ENCODE measurements around the gene DGKB. TPM values are rescaled to one million over a fixed set of nuclear protein-coding genes. Genes with fewer than 3 reads are reported as not detected.

Gene DGKB
- total RNA-seq, 4 donors from 2014 or later = 0.78 to 2.5 (median 1.5) TPM

DNA sequence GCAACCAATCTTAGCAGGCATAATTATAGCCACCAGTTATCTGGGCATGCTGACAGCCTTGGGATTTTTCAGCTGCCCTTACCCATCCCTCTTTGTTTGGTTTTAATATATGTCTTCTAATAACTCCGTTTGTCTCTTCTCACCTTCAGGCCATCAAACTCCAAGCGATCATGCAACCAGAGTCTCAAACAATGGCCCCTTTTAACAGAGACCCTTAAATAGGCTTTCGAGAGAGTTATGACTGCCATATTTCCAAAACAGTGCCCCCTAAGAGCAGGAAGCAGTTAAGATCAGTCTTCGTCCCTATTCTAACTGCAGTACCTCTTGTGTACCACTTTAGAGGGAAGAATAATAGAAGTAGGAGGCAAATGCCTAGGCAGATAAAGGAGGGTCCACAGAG lies 157.5 kb downstream of the DGKB start:
- H3K36me3 ChIP-seq = no peaks in the 10 kb centered on the region
- TF ChIP-seq, protein P1, sequence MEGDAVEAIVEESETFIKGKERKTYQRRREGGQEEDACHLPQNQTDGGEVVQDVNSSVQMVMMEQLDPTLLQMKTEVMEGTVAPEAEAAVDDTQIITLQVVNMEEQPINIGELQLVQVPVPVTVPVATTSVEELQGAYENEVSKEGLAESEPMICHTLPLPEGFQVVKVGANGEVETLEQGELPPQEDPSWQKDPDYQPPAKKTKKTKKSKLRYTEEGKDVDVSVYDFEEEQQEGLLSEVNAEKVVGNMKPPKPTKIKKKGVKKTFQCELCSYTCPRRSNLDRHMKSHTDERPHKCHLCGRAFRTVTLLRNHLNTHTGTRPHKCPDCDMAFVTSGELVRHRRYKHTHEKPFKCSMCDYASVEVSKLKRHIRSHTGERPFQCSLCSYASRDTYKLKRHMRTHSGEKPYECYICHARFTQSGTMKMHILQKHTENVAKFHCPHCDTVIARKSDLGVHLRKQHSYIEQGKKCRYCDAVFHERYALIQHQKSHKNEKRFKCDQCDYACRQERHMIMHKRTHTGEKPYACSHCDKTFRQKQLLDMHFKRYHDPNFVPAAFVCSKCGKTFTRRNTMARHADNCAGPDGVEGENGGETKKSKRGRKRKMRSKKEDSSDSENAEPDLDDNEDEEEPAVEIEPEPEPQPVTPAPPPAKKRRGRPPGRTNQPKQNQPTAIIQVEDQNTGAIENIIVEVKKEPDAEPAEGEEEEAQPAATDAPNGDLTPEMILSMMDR (IDR thresholded peaks at IDR 0.05) = no peak
- DNase-seq (ENCODE audit: low spot score in 2 of 2) = no peak
- peaks cover 0 to 42% (median 0%) of the 10 kb centered on the region in 4 donors for H3K9me3 ChIP-seq
- WGBS, 2 donors = 67 to 86% methylated on average over 4 of the region's 4 CpGs
- no peak overlapping the region for H3K4me3 ChIP-seq
- H3K27me3 ChIP-seq = no peaks in the 10 kb centered on the region
- H3K27ac ChIP-seq = no peak overlapping the region
- H3K4me1 ChIP-seq = peaks cover 0 to 9% (median 0%) of the 10 kb centered on the region in 4 donors

DNA sequence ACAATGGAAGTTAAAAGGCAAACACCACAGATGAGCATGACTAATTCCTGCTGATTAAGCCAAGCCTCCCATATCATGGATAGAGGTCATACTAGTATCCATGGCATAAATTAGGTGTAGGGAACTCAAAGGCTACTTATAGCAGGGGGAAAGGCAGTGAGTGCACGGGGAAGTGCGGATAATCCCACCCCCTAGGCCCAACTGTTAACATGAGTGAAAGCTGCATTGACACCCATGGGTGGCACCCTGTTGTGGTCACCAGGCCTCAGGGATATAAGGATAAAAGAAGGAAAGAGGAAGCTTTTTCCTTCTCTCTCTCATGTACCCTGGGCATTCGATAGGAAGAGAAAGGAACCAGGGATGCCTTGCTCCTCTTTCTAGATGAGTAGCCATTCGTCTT lies 161.9 kb downstream of the DGKB start:
- DNase-seq (ENCODE audit: low spot score in 2 of 2) = no peak
- no peak overlapping the region for H3K4me3 ChIP-seq
- H3K4me1 ChIP-seq = no peaks in the 10 kb centered on the region
- no peak overlapping the region for H3K27ac ChIP-seq
- no peaks in the 10 kb centered on the region for H3K36me3 ChIP-seq
- peaks cover 0 to 49% (median 0%) of the 10 kb centered on the region in 4 donors for H3K9me3 ChIP-seq
- no peaks in the 10 kb centered on the region for H3K27me3 ChIP-seq
- WGBS, 2 donors = 88 to 91% methylated on average over 4 of the region's 4 CpGs
- TF ChIP-seq POLR2A (IDR thresholded peaks at IDR 0.05) (no peak), EP300 (IDR thresholded peaks at IDR 0.05) (no peak)
- TF ChIP-seq, protein P1 (IDR thresholded peaks at IDR 0.05) = no peak

DNA sequence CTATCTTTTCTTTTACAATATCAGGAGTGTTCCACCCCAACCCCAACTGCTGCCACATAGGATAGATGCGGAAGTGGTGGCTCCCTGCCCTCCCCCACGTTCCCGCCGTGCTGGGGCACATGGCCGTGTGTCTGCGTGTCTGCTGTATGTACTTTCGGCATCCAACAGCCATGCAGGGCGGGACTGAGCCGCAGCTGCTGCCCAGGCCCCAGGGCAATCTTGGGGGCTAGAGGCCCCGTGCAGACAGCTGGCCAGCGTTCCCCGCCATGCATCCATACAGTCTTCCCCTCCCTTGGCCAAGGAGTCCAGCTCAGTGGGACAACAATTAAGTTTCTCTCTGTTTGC lies 162.7 kb downstream of the DGKB start:
- WGBS, 2 donors = 94 to 97% methylated on average over 12 of the region's 12 CpGs
- TF ChIP-seq, protein P1 (IDR thresholded peaks at IDR 0.05) = no peak
- Histone ChIP-seq H3K36me3 (no peaks in the 10 kb centered on the region), H3K27me3 (no peaks in the 10 kb centered on the region), H3K4me3 (no peak overlapping the region), H3K4me1 (no peaks in the 10 kb centered on the region), H3K9me3 (peaks cover 0 to 49% (median 0%) of the 10 kb centered on the region in 4 donors), H3K27ac (no peak overlapping the region)
- no peak for DNase-seq (ENCODE audit: low spot score in 2 of 2)

DNA sequence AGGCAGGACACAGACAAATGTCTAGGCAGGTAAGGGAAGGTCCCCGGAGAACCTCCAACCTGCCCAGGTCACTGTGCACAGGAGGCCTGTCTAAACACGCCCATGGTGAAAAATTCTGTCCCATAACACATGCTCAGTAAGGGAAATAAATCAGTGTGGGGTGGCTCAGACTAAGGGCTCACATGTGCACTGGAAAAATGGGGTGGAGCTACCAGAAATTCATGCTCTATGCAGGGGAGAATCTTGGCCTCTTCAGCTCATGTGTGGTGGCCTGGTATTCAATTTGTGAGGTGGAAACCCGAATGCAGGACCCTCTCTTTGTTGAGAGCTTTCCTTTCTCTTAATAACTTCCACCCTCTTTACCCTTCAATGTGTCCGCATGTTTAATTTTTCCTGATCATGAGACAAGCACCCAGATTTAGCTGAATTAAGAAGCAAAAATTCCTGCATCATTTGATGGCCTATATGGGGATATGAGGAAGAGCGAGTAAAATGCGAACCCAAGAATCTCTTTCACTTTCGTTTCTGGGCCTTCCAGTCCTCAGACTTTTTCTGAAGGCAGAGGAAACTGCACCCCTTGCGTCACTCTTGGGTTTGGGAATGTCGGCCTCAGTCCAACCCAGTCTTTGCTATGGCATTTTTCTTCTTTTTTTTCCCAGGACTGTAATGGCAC lies 163.2 kb downstream of the DGKB start:
- no peaks in the 10 kb centered on the region for H3K36me3 ChIP-seq
- no peak for DNase-seq (ENCODE audit: low spot score in 2 of 2)
- H3K4me1 ChIP-seq = no peaks in the 10 kb centered on the region
- H3K4me3 ChIP-seq = no peak overlapping the region
- WGBS, 2 donors = 81 to 82% methylated on average over 9 of the region's 9 CpGs
- H3K27me3 ChIP-seq = no peaks in the 10 kb centered on the region
- H3K27ac ChIP-seq = no peak overlapping the region
- peaks cover 0 to 45% (median 0%) of the 10 kb centered on the region in 4 donors for H3K9me3 ChIP-seq
- TF ChIP-seq POLR2A (IDR thresholded peaks at IDR 0.05) (no peak), EP300 (IDR thresholded peaks at IDR 0.05) (no peak)
- TF ChIP-seq, protein P1 (IDR thresholded peaks at IDR 0.05) = no peak

DNA sequence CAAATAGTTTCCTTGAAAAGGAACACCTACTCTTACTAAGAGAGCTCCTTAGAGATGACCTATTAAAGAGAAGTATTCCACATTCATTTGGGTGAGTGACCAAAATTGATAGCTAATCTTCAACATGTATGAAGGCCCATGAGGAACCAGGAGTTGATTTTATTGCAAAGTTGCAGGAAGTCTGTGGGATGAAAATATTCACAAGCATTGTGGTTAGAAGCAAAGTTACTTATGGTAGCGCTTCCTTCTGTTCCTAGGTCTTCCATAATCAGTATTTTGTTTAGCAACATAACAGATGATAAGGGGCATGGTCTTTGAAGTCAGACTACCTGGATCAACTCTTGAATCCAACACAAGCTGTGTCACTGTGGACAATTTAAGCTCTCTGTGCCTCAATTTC lies 164.5 kb downstream of the DGKB start:
- Histone ChIP-seq H3K9me3 (peaks cover 0 to 34% (median 0%) of the 10 kb centered on the region in 4 donors), H3K4me3 (no peak overlapping the region), H3K27me3 (no peaks in the 10 kb centered on the region), H3K27ac (no peak overlapping the region), H3K36me3 (no peaks in the 10 kb centered on the region), H3K4me1 (no peaks in the 10 kb centered on the region)
- 0% methylated on average over 1 of the region's 1 CpG for WGBS, 2 donors
- no peak for TF ChIP-seq POLR2A (IDR thresholded peaks at IDR 0.05)
- TF ChIP-seq EP300 (IDR thresholded peaks at IDR 0.05) = no peak
- TF ChIP-seq, protein P1 (IDR thresholded peaks at IDR 0.05) = no peak
- no peak for DNase-seq (ENCODE audit: low spot score in 2 of 2)
